Right ventricle myocardium inferior (tissue), 1 donor: ENCODE data around the gene HOXC6. TPM values are rescaled to one million over a fixed set of nuclear protein-coding genes. Genes with fewer than 3 reads are reported as not detected.
A peak's percentile ranks its signal among the peaks of the same experiment; 100 is the strongest.

ENCODE experiments used
- ATAC-seq: fragments of 200-7000 bp; cut with Tn5 transposase; one replicate; pipeline ENCODE4 v1.9.1; 2020; ENCODE audit warnings: mild to moderate bottlenecking, moderate library complexity
- DNase-seq: peaks from one replicate; pipeline ENCODE4 v3.0.0; 2021; ENCODE audit errors: missing footprints
- intact Hi-C: fragments of 100-400 bp; cut with DNase I; formaldehyde crosslinking; loops from one replicate; pipeline ENCODE4 v1.11.0; 2022
- total RNA-seq: library from RNA; stranded (reverse); fragmentation: NEBNext Ultra II Directional; extraction: Animal tissue kit (Norgen Biotek cat#: 25700); gene quantifications from one replicate; pipeline ENCODE4 v1.2.1, GENCODE V29; 2021
- donor health status: DM: no; HTN: yes; CAD: no; lungs with severe emphysema.

Gene HOXC6
- total RNA-seq, 1 donor from 2014 or later = 0.41 TPM

DNA sequence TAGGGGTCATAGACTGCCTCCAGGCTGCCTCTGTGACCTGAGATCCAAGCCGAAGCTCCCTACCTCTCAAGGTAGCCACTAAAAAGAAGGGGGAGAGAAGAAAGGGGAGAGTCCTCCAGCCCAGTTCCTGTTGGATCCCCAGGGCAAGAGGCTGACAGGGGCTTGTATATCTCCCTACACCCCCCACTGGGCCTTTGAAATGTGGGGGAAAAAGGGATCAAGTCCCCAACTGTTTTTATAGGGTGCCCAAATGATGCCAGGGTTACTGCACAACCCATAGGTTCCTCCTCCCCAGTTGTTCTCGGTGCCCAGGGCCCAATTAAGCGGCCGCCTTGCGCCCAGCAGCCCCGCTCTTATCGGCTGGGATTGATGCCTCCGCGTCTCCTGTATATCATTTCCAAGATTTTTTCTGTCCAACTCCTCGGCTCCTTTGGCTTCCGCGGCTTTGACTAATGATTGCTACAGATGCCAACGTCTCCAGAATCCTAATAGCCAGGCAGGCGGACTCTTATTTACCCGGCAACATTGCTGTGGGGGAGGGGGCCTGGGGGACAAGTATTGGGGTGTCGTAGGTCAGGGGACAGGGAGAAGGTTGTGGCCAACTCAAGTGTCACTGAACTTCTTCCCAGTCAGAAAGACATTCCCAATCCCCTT, 17.8 kb downstream of the HOXC6 start:
- no peak for ATAC-seq
- intact Hi-C loops = no loop called here
- DNase-seq = no peak

DNA sequence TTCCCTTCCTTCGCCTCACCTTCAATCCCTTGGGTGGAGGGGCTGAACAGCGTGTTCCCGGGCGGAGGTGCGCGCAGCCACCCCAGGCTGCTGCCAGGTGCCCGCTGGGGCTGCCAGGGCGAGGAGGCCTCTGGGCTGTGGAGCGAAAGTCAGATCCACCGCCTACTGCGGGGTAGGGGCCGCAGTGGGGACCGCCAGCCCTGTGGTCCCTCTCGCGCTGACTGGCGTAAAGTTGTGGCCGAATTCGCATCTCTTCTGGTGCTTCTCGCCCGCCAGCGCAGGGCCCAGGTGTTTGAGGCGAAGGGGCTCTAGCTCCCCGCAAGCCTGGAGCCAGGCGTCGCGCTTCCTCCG, 18.5 kb downstream of the HOXC6 start:
- no peak for ATAC-seq
- no peak for DNase-seq
- intact Hi-C loops = no loop called here

DNA sequence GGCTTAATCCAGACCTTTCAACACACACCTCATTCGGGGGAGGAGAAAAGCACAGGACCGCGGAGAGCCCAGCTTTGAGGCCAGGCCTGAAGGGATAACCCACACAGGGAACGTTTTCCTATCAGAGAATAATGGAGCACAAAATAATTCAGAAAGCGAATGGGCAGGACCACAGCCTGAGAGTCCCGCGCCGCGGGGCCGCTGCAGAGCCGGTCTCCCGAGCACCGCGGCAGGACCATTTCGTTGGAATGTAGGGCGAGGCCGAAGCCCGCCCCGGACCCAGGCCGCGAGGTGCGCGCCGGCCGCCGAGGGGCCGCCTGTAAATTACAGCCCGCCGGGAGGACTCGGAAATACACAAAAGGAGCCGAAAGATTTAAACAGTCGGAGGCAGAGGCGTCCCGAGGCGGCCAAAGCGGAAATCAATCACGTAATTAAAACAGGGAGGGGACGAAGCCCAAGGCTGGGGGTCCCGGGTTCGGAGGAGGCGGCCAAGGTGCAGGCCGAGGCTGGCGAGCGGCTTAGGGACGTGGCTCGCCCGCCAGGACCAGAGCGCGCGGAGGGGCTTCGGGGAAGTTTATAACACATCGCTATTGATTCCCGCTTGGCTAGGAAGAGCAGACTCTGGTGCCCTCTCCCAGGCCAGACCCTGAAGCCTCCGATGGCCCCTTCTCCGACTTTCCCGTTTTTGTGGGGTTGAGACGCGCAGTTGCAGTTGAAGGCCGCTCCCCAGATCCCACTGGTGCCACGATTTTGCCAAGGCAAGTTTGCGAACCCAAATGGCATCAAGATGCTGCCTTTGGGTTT, 19.1 kb downstream of the HOXC6 start:
- intact Hi-C loops = no loop called here
- no peak for DNase-seq
- ATAC-seq = no peak

DNA sequence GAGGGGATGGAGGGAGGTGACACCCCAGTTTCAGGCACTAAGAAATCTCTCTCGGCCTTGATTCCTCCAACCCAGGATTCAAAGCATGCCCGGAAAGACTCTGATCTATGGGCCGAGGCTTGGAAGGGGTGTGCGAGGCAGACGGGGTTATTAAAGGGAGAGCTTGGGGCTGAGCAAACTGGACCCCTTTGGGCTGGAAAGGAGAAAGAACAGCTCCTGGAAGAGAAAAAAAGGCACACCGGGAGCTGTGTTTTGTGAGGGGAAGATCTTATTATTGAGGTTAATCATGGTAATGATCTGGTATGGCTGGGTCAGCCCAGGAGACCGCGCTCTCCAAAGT, 19.7 kb downstream of the HOXC6 start:
- intact Hi-C loops = no loop called here
- ATAC-seq (no peak), DNase-seq (no peak)

DNA sequence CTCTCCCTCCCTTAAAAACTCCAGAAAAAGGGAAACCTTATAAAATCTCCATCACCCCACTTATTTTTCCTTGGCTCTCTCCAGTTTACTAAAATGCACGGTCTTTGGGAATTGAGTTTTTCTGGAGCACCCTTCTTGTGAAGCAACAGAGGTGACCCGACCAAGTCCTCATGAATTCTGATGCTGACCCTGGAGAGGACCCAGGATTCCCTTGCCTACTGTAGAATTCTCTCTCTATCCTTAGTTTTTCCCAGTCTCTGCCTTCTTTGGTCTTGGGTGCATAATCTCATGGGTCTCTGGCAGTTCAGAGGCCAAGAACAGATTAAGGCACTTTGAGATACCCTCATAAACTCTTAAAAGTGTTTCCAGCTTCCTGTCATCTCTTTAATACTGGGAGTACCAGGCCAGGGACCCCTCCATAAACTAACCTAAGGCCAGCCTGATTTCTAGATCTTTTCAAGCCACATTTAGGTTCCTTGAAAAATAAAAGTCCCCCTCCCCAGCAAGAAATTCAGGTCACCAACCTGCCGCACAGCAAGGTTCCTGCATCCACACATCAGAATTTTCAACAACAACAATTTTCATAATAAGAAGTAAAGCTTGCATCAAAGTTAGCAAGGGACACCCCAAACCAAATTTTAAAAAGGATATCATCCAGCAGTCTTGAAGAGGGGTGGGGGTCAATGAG, 20.3 kb downstream of the HOXC6 start:
- ATAC-seq (no peak), DNase-seq (no peak)
- intact Hi-C loops = no loop called here

DNA sequence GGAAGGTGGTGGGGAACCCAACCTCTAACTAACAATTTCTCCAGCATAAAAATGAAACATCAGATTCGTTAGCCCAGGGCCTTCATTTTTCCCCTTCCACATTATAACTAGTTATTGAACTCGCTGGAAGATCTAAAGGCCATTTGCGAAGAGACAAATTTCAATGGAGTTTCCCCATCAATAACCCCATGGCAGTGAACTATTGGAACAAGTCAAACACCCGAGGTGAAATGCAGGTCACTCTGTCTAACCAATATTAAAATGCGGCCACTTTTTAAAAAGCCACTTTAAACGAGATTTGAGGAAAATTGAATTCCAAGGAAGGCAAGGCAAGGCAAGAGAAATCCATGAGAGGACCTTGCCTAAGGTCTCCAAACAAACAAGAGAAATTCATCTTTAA, 20.9 kb downstream of the HOXC6 start:
- ATAC-seq (no peak), DNase-seq (no peak)
- intact Hi-C loops = no loop called here

DNA sequence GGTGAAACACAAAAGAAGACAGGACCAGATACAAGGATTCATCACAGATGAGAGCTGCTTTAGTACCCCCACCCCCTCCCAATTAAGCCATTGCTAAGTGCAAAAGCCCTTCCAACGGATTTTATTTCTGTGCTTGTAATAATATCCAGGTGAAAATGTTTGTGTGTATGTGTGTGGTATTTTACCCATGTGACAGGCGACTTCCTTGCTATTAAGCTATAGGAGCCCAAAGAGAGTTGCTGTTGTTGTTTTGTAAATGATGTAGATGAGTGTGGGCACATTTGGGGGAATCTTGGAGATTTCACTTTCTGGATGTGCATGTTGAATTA, 22.2 kb downstream of the HOXC6 start:
- ATAC-seq (no peak), DNase-seq (no peak)
- intact Hi-C loops = no loop called here

DNA sequence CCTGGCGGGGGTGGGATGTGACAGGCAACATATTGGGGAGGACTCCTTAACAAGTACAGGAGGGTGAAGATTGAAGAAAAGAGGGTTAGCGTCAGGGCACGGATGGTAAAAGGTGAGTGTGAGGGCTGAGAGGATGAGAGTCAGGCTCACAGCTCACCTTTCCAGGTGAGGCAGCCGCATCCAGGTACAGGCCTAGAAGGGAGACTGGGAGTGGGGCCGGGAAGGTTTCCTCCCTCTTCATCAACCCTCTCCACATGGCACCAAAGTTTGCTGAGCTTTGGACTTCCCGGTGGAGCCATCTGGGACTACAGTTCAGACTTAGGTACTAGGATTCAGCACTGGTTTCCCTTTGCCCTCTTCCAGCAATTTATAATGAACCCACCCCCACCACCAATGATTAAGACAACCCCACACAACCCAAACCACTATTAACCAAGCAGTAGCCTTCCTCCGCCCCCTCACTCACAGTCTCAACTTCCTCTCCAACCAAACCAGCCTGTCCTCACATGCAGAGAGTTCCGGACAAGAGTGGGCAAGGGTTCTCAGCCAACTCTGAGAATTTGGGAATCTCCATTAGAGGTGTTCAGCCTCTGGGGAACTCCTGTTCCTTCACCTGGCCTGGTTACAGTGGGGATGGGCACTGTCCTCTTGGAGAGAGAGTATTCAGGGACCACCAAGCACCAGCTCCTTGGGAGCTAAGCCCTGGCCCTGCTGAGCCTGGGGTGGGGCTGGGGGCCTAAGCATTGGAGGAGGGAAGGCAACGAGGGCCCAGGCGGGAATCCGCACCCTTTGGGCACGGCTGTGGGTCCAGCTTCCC, 23.0 kb downstream of the HOXC6 start:
- intact Hi-C loops = no loop called here
- DNase-seq (no peak), ATAC-seq (no peak)

DNA sequence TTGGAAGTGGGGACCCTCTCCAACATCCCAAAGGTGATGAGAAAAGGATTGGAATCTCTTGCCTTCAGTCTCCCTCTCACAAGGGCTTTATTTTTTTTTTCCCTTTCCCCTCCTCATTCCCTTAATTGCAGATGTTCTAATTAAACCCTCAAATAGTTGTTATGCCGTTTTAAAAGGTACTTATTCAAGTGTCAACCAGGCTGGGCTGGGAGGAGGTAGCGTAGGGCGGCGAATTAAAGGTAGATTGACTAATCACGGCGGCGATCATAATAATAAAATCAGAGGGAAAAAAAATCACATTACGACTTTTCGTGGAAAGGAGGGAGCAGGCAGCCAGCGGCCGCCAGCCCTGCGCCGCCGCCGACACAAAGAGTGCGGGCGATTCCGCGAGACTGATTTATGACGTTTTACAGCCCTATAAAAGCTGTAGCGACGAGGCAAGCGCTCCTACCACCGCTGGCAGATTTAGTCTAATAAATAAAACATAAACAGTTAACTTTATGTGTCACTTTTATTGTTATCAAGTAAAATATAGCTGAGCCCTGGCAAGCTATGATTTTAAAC, 23.7 kb downstream of the HOXC6 start:
- intact Hi-C loops = no loop called here
- ATAC-seq = no peak
- no peak for DNase-seq

DNA sequence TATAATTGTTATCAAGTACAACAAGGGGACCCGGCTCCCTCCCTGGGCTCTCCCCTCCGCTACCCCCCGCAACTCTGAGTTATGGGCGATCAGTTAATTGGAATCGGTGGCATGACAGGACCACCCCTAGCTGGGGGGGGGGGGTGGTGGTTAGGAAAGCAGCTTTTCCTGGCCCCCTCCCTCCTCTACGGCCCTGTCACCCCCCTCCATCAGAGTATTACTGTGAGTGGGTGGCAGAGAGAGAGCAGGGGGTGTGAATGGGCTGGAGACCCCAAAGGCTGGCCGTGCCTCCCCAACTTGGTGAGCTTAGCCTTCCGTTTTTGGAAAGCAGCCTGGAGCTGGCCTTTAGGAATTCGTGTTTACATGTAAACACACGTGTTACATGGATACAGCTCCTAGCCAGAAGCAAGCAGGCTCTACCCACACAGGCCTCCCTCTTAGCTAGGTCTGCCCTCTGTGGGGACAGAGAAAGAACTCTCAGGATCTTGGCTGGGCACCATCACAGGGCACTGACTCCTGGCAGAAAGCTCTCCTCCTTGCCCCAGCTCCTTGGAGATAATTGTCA, 24.3 kb downstream of the HOXC6 start:
- ATAC-seq = no peak
- intact Hi-C loops = no loop called here
- DNase-seq = no peak

DNA sequence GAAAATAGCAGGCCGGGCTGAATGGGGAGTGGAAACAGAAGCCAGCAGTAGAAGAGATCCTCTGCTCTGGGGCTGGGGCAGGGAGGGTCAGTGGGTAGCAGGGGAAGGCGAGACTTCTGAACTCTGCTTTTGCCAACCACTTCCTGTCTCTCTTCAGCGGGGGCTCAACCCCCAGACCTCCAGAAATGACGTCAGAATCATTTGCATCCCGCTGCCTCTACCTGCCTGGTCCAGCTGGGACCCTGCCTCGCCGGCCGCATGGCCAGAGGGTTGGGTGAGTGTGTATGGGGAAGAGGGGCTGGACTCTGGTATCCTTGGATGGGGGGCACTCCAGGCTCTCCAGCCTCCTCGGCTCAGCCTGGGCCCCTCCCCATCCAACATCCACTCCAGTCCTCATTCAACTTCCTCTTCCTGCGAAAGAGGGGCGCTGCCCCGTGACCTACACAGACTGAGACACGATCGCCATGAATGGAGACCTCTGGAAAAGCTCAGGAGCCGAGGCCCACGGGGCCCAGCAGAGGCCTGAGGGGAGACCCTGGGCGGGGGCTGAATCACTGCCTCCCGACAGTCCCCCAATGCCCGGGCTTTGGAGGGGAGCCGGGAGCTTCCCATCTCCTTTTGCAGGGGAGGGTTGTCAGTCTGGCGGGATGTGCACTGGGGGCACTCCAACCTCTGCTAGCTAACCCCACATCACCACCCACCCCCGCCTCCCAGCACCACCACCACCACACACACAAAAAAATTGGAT, 24.9 kb downstream of the HOXC6 start:
- intact Hi-C loops = no loop called here
- no peak for DNase-seq
- peak; percentile 5 for ATAC-seq

DNA sequence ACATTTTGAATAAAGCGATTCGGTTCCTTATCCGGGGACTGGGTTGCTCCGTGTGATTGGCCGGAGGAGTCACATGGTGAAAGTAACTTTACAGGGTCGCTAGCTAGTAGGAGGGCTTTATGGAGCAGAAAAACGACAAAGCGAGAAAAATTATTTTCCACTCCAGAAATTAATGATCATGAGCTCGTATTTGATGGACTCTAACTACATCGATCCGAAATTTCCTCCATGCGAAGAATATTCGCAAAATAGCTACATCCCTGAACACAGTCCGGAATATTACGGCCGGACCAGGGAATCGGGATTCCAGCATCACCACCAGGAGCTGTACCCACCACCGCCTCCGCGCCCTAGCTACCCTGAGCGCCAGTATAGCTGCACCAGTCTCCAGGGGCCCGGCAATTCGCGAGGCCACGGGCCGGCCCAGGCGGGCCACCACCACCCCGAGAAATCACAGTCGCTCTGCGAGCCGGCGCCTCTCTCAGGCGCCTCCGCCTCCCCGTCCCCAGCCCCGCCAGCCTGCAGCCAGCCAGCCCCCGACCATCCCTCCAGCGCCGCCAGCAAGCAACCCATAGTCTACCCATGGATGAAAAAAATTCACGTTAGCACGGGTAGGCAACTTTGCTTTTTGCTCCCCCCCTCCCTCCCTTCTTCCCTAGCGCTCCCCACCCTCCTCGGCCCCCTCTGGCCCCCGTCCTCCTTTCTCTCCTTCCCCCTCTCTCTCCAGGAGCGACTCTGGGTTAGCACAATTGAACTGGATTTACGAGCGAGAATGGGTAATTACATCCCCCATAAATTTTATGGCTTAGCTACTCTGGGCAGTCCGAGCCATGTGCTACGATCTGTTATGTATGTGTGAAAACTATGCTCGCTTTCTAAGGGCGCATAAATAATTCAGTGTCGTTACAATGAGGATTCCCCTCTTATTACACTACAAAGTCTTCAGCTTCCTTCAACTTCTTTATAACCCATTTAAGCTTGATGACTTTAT, 25.8 kb downstream of the HOXC6 start, which contains the start of gene HOXC4:
TSS of gene HOXC4 (plus strand) at position 85 of the 991 bp plus-strand sequence. CDS start at position 173, 88 bp downstream.
- ATAC-seq = no peak
- intact Hi-C loops = no loop called here
- DNase-seq = no peak

DNA sequence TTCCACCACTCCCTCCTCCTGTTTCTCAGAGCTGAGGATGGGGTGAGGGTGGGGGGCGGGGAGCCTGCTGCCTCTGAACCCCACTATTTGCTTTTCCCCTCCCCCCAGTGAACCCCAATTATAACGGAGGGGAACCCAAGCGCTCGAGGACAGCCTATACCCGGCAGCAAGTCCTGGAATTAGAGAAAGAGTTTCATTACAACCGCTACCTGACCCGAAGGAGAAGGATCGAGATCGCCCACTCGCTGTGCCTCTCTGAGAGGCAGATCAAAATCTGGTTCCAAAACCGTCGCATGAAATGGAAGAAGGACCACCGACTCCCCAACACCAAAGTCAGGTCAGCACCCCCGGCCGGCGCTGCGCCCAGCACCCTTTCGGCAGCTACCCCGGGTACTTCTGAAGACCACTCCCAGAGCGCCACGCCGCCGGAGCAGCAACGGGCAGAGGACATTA, 26.5 kb downstream of the HOXC6 start:
- ATAC-seq (no peak), DNase-seq (no peak)
- intact Hi-C loops = no loop called here

DNA sequence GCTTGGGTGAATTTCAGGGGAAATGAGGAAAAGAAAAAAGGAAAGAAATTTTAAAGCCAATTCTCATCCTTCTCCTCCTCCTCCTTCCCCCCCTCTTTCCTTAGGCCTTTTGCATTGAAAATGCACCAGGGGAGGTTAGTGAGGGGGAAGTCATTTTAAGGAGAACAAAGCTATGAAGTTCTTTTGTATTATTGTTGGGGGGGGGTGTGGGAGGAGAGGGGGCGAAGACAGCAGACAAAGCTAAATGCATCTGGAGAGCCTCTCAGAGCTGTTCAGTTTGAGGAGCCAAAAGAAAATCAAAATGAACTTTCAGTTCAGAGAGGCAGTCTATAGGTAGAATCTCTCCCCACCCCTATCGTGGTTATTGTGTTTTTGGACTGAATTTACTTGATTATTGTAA, 27.3 kb downstream of the HOXC6 start:
- ATAC-seq = no peak
- no peak for DNase-seq
- intact Hi-C loops = no loop called here

DNA sequence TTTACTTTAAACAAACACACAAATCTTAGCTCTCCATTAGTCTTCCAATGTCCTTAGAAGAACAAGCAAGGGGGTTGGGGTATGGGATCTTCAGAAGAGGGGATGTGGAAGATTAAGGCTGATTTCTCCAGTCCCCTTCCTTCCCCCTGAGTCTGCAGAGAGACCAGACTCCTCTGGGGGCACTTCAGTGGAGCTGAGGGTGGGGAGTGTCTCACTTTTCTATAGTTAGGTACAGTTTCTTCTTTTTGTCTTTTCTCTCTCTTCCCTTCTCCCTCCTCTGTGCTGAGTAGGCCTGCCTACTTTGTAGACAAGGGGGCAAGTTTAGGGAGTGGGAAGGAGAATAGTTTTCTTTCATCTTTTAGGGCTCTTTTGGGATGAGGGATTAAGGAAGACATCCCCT, 27.9 kb downstream of the HOXC6 start:
- intact Hi-C loops = no loop called here
- no peak for ATAC-seq

DNA sequence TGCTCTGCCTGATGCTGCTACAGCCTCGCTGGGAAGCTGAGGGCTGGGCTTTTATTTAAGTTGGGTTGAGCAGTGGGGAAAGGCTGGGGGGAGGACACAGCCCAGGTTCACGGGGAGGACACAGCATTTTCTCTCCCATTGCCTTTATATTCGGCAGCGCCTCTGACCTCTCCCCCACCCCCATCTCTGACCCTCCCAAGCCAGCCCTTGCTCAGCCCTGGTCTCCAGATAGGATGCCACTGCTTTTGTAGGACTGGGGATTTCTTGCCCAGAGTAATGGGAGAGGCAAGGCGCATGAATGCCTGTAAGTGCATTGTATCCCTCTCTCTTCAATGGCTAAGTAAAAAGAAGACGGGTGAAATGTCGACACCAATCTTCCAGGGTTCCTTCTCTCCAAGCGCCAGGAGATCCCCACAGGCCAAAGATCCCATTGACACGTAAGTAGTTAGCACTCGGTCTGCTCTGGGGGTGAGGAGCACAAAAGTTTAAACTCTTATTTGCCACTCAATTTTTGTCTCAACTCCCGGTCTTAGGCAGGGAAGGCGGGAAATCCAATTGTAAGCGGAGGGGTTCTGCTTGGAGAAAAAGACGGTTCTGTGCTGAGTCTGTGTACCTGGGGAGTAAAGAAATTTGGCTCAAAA, 30.0 kb downstream of the HOXC6 start:
- no peak for ATAC-seq
- intact Hi-C loops = no loop called here
- no peak for DNase-seq

More for the DNA sequence above, 27.9 kb downstream of the HOXC6 start:
- no peak for DNase-seq
